Subcutaneous abdominal adipose tissue (tissue), 5 donors: ENCODE results near the gene TPO.

Experiments
- H3K27ac ChIP-seq: one replicate; pipeline ENCODE4 v1.7.0; 2013; ENCODE audit warnings: low read depth, mild to moderate bottlenecking, inconsistent platforms, low read length, moderate library complexity
- H3K27me3 ChIP-seq, 5 donors: one replicate each; pipeline ENCODE4 v1.7.0; 2013; ENCODE audit warnings: low read length in 5 of 5, inconsistent platforms in 1 of 5; ENCODE audit not compliant: control insufficient read depth in 5 of 5, insufficient read depth in 4 of 5
- H3K36me3 ChIP-seq, 5 donors: one replicate each; pipeline ENCODE4 v1.7.0; 2013; ENCODE audit warnings: low read length in 5 of 5; ENCODE audit not compliant: control insufficient read depth in 5 of 5, insufficient read depth in 5 of 5
- H3K4me1 ChIP-seq, 5 donors: one replicate each; pipeline ENCODE4 v1.7.0; 2013; ENCODE audit warnings: low read length in 5 of 5, mild to moderate bottlenecking in 3 of 5, moderate library complexity in 1 of 5; ENCODE audit not compliant: control insufficient read depth in 5 of 5, insufficient read depth in 5 of 5
- H3K4me3 ChIP-seq, 5 donors: one replicate each; pipeline ENCODE4 v1.7.0; 2013; ENCODE audit warnings: low read length in 5 of 5, low read depth in 1 of 5
- H3K9ac ChIP-seq, 5 donors: one replicate each; pipeline ENCODE4 v1.7.0; 2013; ENCODE audit warnings: low read length in 5 of 5, mild to moderate bottlenecking in 4 of 5, moderate library complexity in 3 of 5
- H3K9me3 ChIP-seq, 5 donors: one replicate each; pipeline ENCODE4 v1.7.0; 2013; ENCODE audit warnings: low read length in 5 of 5; ENCODE audit not compliant: control insufficient read depth in 5 of 5
- donor health status: healthy.
- donor health status: healthy.
- donor health status: healthy.
- donor health status: healthy.
- donor health status: healthy.

Gene TPO

GRCh38 chr2:1528273-1529064, 115.2 kb downstream of the TPO start:
- no peak overlapping the region for H3K4me3 ChIP-seq

GRCh38 chr2:1538663-1539062, 125.4 kb downstream of the TPO start:
- Histone ChIP-seq H3K4me3 (no peak overlapping the region), H3K36me3 (no peaks in the 10 kb centered on the region), H3K27me3 (peaks cover 3 to 12% (median 9%) of the 10 kb centered on the region in 5 donors), H3K9me3 (no peaks in the 10 kb centered on the region), H3K9ac (no peak overlapping the region), H3K27ac (no peak overlapping the region), H3K4me1 (no peaks in the 10 kb centered on the region)

More at GRCh38 chr2:1528273-1529064, 115.2 kb downstream of the TPO start:
- Histone ChIP-seq H3K36me3 (no peaks in the 10 kb centered on the region), H3K27ac (no peak overlapping the region), H3K9me3 (no peaks in the 10 kb centered on the region), H3K27me3 (peaks cover 0 to 22% (median 0%) of the 10 kb centered on the region in 5 donors), H3K4me1 (no peaks in the 10 kb centered on the region), H3K9ac (no peak overlapping the region)

DNA sequence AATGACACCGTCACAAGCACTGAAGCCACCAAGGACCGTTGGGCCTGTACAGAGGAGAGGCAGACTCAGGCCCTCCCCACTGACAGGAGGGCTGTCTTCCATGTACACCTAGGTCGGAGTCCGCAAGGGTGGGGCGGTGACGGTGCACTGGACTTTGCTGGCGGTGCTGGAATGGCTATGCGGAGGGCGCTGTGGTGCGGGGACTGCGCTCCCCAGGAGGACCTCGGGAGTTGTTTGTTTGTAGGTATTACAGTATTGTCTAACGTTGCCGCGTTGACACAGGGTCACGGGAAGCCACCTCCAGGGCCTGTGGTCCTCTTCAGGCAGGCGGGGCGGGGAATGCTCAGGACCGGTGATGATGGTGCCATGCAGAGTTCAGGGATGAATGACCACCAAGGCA, 126.2 kb downstream of the TPO start:
- no peak overlapping the region for H3K27ac ChIP-seq
- H3K9me3 ChIP-seq, result no peaks in the 10 kb centered on the region
- H3K4me1 ChIP-seq, result no peaks in the 10 kb centered on the region
- no peak overlapping the region for H3K9ac ChIP-seq
- H3K4me3 ChIP-seq, result no peak overlapping the region
- peaks cover 3 to 12% (median 9%) of the 10 kb centered on the region in 5 donors for H3K27me3 ChIP-seq
- H3K36me3 ChIP-seq, result no peaks in the 10 kb centered on the region

DNA sequence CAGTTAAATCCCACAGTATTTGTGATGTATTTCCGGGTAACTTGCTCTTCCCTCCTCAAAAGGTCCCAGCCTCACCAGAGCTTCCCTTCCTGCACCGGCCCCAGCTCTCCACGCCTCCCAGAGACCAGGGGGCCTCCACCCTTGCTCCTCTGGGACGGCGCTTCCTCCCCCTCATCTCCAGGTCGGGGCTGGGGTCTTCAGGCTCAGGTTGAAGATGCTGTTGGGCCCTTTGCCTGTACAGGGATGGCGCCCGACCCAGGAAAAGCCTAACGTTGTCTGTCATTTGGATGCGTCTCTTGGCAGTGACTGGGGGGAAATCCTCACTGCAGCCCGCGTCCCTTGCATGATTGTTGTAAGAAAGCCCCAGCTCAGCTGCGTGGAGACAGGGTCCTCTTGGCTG, 126.7 kb downstream of the TPO start:
- Histone ChIP-seq H3K27me3 (peaks cover 3 to 12% (median 9%) of the 10 kb centered on the region in 5 donors), H3K4me1 (no peaks in the 10 kb centered on the region), H3K27ac (no peak overlapping the region), H3K9ac (no peak overlapping the region), H3K4me3 (no peak overlapping the region), H3K36me3 (no peaks in the 10 kb centered on the region), H3K9me3 (no peaks in the 10 kb centered on the region)

DNA sequence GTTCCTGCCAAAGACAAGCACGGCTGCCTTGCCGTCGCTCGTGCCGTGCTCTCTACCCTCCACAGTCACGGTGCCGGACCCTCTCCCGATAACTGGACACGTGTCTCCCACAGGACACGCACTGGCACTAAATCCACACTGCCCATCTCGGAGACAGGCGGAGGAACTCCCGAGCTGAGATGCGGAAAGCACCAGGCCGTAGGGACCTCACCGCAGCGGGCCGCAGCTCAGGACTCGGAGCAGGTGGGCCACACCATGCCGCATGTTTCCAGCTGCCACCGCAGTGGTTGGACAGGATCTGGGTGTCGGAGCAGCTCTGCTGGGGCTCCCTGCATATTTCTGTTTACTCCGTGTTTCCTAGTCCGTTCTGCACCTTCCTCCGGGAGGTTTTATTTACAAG, 127.2 kb downstream of the TPO start:
- Histone ChIP-seq H3K4me1 (no peaks in the 10 kb centered on the region), H3K27ac (no peak overlapping the region), H3K4me3 (no peak overlapping the region), H3K36me3 (no peaks in the 10 kb centered on the region), H3K27me3 (peaks cover 3 to 12% (median 9%) of the 10 kb centered on the region in 5 donors), H3K9ac (no peak overlapping the region), H3K9me3 (no peaks in the 10 kb centered on the region)

DNA sequence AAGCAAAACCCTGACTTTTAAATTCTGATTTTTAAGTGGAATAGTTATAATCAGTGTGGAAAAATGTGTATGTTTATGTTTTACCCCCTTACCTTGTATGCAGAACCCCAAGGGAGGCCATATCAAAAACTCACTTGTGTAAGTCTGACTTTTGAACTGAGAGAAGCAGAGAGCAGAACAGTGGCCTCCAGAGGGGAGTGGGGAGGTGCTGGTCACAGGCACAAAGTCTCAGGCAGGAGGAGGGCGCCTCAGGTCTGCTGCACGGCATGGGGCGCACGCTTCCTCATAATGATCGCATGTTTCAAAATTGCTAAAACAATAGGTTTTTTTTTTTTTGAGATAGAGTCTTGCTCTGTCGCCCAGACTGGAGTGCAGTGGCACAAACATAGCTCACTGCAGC, 127.8 kb downstream of the TPO start:
- no peak overlapping the region for H3K4me3 ChIP-seq
- H3K27me3 ChIP-seq, result peaks cover 3 to 12% (median 9%) of the 10 kb centered on the region in 5 donors
- H3K9ac ChIP-seq, result no peak overlapping the region
- H3K27ac ChIP-seq, result no peak overlapping the region
- peaks cover 0 to 3% (median 0%) of the 10 kb centered on the region in 5 donors for H3K4me1 ChIP-seq
- no peaks in the 10 kb centered on the region for H3K36me3 ChIP-seq
- no peaks in the 10 kb centered on the region for H3K9me3 ChIP-seq

- no peaks in the 10 kb centered on the region for H3K9me3 ChIP-seq
- peaks cover 3 to 12% (median 10%) of the 10 kb centered on the region in 5 donors for H3K27me3 ChIP-seq
- H3K9ac ChIP-seq, result no peak overlapping the region
- no peaks in the 10 kb centered on the region for H3K36me3 ChIP-seq
- peaks cover 0 to 6% (median 0%) of the 10 kb centered on the region in 5 donors for H3K4me1 ChIP-seq
- H3K27ac ChIP-seq, result no peak overlapping the region
- no peak overlapping the region for H3K4me3 ChIP-seq
Observed at GRCh38 chr2:1541819-1542475, 128.7 kb downstream of the TPO start.

- no peak overlapping the region for H3K27ac ChIP-seq
- no peak overlapping the region for H3K9ac ChIP-seq
- H3K9me3 ChIP-seq, result no peaks in the 10 kb centered on the region
- no peak overlapping the region for H3K4me3 ChIP-seq
- peaks cover 3 to 12% (median 10%) of the 10 kb centered on the region in 5 donors for H3K27me3 ChIP-seq
- H3K4me1 ChIP-seq, result peaks cover 0 to 6% (median 0%) of the 10 kb centered on the region in 5 donors
- H3K36me3 ChIP-seq, result no peaks in the 10 kb centered on the region
Observed at GRCh38 chr2:1542971-1543370, 129.7 kb downstream of the TPO start.

GRCh38 chr2:1543776-1544477, 130.7 kb downstream of the TPO start:
- Histone ChIP-seq H3K27me3 (peaks cover 3 to 12% (median 9%) of the 10 kb centered on the region in 5 donors), H3K27ac (no peak overlapping the region), H3K4me3 (no peak overlapping the region), H3K9ac (no peak overlapping the region), H3K9me3 (no peaks in the 10 kb centered on the region), H3K36me3 (no peaks in the 10 kb centered on the region), H3K4me1 (peaks cover 0 to 9% (median 4%) of the 10 kb centered on the region in 5 donors)
